Mesenchymal stem cell (in vitro differentiated cells and primary cell): Measurements from ENCODE around the gene CIAO1.

ENCODE experiments used
- DNase-seq: peaks from one replicate; pipeline ENCODE4 v3.0.0-alpha.2; 2013
- H2AFZ ChIP-seq: one replicate; pipeline ENCODE4 v1.6.1; 2013; ENCODE audit warnings: low read depth, mild to moderate bottlenecking, control low read depth, inconsistent platforms, low read length, moderate library complexity
- H2AK5ac ChIP-seq: 2 replicates; pipeline ENCODE4 v1.6.1; 2013; ENCODE audit warnings: low read length, moderate library complexity, mild to moderate bottlenecking, inconsistent platforms; ENCODE audit not compliant: severe bottlenecking
- H2BK120ac ChIP-seq: one replicate; pipeline ENCODE4 v1.6.1; 2013; ENCODE audit warnings: low read depth, mild to moderate bottlenecking, inconsistent platforms, low read length, moderate library complexity
- H2BK12ac ChIP-seq, 2 experiments: one replicate each; pipeline ENCODE4 v1.6.1; 2013; ENCODE audit warnings: inconsistent platforms in 2 of 2, low read length in 2 of 2, mild to moderate bottlenecking in 2 of 2, moderate library complexity in 2 of 2, control low read depth in 1 of 2
- H2BK15ac ChIP-seq: one replicate; pipeline ENCODE4 v1.6.1; 2013; ENCODE audit warnings: mild to moderate bottlenecking, low read depth, inconsistent platforms; ENCODE audit not compliant: poor library complexity, severe bottlenecking
- H2BK5ac ChIP-seq: 2 replicates; pipeline ENCODE4 v1.6.1; 2013; ENCODE audit warnings: low read depth, mild to moderate bottlenecking, low read length, control low read depth, inconsistent platforms; ENCODE audit not compliant: poor library complexity, severe bottlenecking
- H3K14ac ChIP-seq, 2 experiments: one replicate each; pipeline ENCODE4 v1.6.1; 2013; ENCODE audit warnings: inconsistent platforms in 2 of 2, low read length in 2 of 2, control low read depth in 1 of 2, mild to moderate bottlenecking in 1 of 2, moderate library complexity in 1 of 2
- H3K18ac ChIP-seq, 2 experiments: one replicate each; pipeline ENCODE4 v1.6.1; 2013; ENCODE audit warnings: inconsistent platforms in 2 of 2, low read length in 2 of 2, control low read depth in 1 of 2, low read depth in 1 of 2, mild to moderate bottlenecking in 1 of 2
- H3K23ac ChIP-seq, 2 experiments: one replicate each; pipeline ENCODE4 v1.6.1; 2013; ENCODE audit warnings: inconsistent platforms in 2 of 2, low read length in 2 of 2, mild to moderate bottlenecking in 2 of 2, moderate library complexity in 2 of 2, control low read depth in 1 of 2
- H3K27ac ChIP-seq: 2 replicates; pipeline ENCODE4 v1.5.1; 2013; ENCODE audit warnings: mild to moderate bottlenecking, moderate library complexity, low read length, control low read depth, inconsistent platforms; ENCODE audit not compliant: poor library complexity, severe bottlenecking
- H3K27me3 ChIP-seq, 2 experiments: 2 replicates each; pipeline versions ENCODE4 v1.6.1 to v1.7.0; 2013; ENCODE audit warnings: low read length in 2 of 2, mild to moderate bottlenecking in 2 of 2, moderate library complexity in 2 of 2, control low read depth in 1 of 2, inconsistent platforms in 1 of 2; ENCODE audit not compliant: control insufficient read depth in 1 of 2, insufficient read depth in 1 of 2
- H3K36me3 ChIP-seq, 2 experiments: 2 replicates each; pipeline versions ENCODE4 v1.6.1 to v1.7.0; 2013; ENCODE audit warnings: low read length in 2 of 2, control low read depth in 1 of 2, inconsistent platforms in 1 of 2, low read depth in 1 of 2, mild to moderate bottlenecking in 1 of 2; ENCODE audit not compliant: insufficient read depth in 2 of 2, control insufficient read depth in 1 of 2
- H3K4ac ChIP-seq, 2 experiments: one replicate each; pipeline ENCODE4 v1.6.1; 2013; ENCODE audit warnings: inconsistent platforms in 2 of 2, low read length in 2 of 2, mild to moderate bottlenecking in 2 of 2, moderate library complexity in 2 of 2, control low read depth in 1 of 2, low read depth in 1 of 2
- H3K4me1 ChIP-seq: 2 replicates; pipeline ENCODE4 v1.6.1; 2013; ENCODE audit warnings: low read depth, low read length, control low read depth; ENCODE audit not compliant: control insufficient read depth, insufficient read depth
- H3K4me2 ChIP-seq: 2 replicates; pipeline ENCODE4 v1.6.1; 2013; ENCODE audit warnings: low read length, mild to moderate bottlenecking, inconsistent platforms; ENCODE audit not compliant: poor library complexity, severe bottlenecking
- H3K4me3 ChIP-seq, 2 experiments: 2 replicates each; pipeline versions ENCODE4 v1.5.1 to v1.7.0; 2013; ENCODE audit warnings: low read length in 2 of 2, mild to moderate bottlenecking in 2 of 2, control low read depth in 1 of 2, low read depth in 1 of 2; ENCODE audit not compliant: insufficient read depth in 1 of 2
- H3K79me1 ChIP-seq: replicated peaks from 2 replicates; pipeline ENCODE4 v1.6.1; 2013; ENCODE audit warnings: mild to moderate bottlenecking, control low read depth, low read length, inconsistent platforms; ENCODE audit not compliant: poor library complexity, severe bottlenecking
- H3K9ac ChIP-seq: 2 replicates; pipeline ENCODE4 v1.7.0; 2013; ENCODE audit warnings: mild to moderate bottlenecking, low read length, moderate library complexity
- H3K9me3 ChIP-seq: 2 replicates; pipeline ENCODE4 v1.7.0; 2013; ENCODE audit warnings: mild to moderate bottlenecking, low read length; ENCODE audit not compliant: control insufficient read depth
- H4K8ac ChIP-seq: one replicate; pipeline ENCODE4 v1.6.1; 2013; ENCODE audit warnings: inconsistent platforms, mild to moderate bottlenecking, low read length, moderate library complexity
- H4K91ac ChIP-seq: one replicate; pipeline ENCODE4 v1.6.1; 2013; ENCODE audit warnings: mild to moderate bottlenecking, low read length, inconsistent platforms
- WGBS: methylation state at CpG from one replicate; pipeline ENCODE4 v1.1.7; 2013; ENCODE audit warnings: mixed read lengths; 5-methylcytosine and 5-hydroxymethylcytosine counted together

The CIAO1 gene

GRCh38 chr2:96258166-96259022 is 7.6 kb upstream of the CIAO1 start:
- Histone ChIP-seq H3K14ac (no peak overlapping the region), H2BK5ac (no peak overlapping the region), H3K4me3 (no peak overlapping the region), H3K27ac (peak overlapping the region; percentile 8), H3K4me1 (peaks cover 31% of the 10 kb centered on the region), H2AK5ac (peak overlapping the region; percentile 94), H3K23ac (peak overlapping the region in 1 of 2 experiments; percentile 2), H2AFZ (no peak overlapping the region), H3K9ac (peak overlapping the region; percentile 57), H2BK120ac (no peak overlapping the region), H3K27me3 (no peaks in the 10 kb centered on the region), H3K4ac (no peak overlapping the region), H3K4me2 (no peak overlapping the region), H3K79me1 (peaks cover 36% of the 10 kb centered on the region), H2BK12ac (no peak overlapping the region), H4K8ac (peak overlapping the region; percentile 47), H4K91ac (no peak overlapping the region), H3K9me3 (no peaks in the 10 kb centered on the region), H2BK15ac (peak overlapping the region; percentile 26), H3K36me3 (peaks cover 35 to 53% of the 10 kb centered on the region in 2 experiments), H3K18ac (no peak overlapping the region)
- no peak for DNase-seq
- 96% methylated on average over 7 of the region's 7 CpGs for WGBS

- Histone ChIP-seq H3K4me1 (peaks cover 36% of the 10 kb centered on the region), H3K23ac (peak overlapping the region; percentile 3 to 49), H4K8ac (peak overlapping the region; percentile 19), H2AK5ac (peak overlapping the region; percentile 6), H3K79me1 (peaks cover 34% of the 10 kb centered on the region), H3K9me3 (no peaks in the 10 kb centered on the region), H4K91ac (no peak overlapping the region), H3K4me2 (no peak overlapping the region), H3K36me3 (peaks cover 24 to 47% of the 10 kb centered on the region in 2 experiments), H3K27ac (peak overlapping the region; percentile 75), H3K14ac (no peak overlapping the region), H3K9ac (peak overlapping the region; percentile 58), H2BK12ac (peak overlapping the region in 1 of 2 experiments; percentile 67), H3K18ac (peak overlapping the region; percentile 14 to 25), H3K27me3 (no peaks in the 10 kb centered on the region), H2AFZ (no peak overlapping the region), H3K4ac (no peak overlapping the region), H2BK5ac (no peak overlapping the region), H2BK120ac (no peak overlapping the region), H3K4me3 (no peak overlapping the region), H2BK15ac (peak overlapping the region; percentile 16)
- WGBS: 98% methylated on average over 5 of the region's 5 CpGs
- no peak for DNase-seq
These were observed 6.5 kb upstream of the CIAO1 start for GRCh38 chr2:96259497-96259921.

- no peak overlapping the region for H3K14ac ChIP-seq
- peak overlapping the region; percentile 58 for H3K9ac ChIP-seq
- H2BK120ac ChIP-seq: peak overlapping the region; percentile 45
- H3K27me3 ChIP-seq: no peaks in the 10 kb centered on the region
- peak overlapping the region; percentile 17 for H2BK15ac ChIP-seq
- peak overlapping the region in 1 of 2 experiments; percentile 63 for H3K4ac ChIP-seq
- H2BK12ac ChIP-seq: peak overlapping the region in 1 of 2 experiments; percentile 39
- peaks cover 25% of the 10 kb centered on the region for H3K79me1 ChIP-seq
- peak overlapping the region; percentile 57 for H4K8ac ChIP-seq
- peak overlapping the region in 1 of 2 experiments; percentile 25 for H3K4me3 ChIP-seq
- H3K4me1 ChIP-seq: peaks cover 36% of the 10 kb centered on the region
- 45% methylated on average over 10 of the region's 10 CpGs for WGBS
- H2AFZ ChIP-seq: no peak overlapping the region
- peak; percentile 93 for DNase-seq
- peak overlapping the region in 1 of 2 experiments; percentile 5 for H3K23ac ChIP-seq
- peak overlapping the region; percentile 95 for H2AK5ac ChIP-seq
- peak overlapping the region; percentile 35 for H3K4me2 ChIP-seq
- H3K36me3 ChIP-seq: peaks cover 16 to 36% of the 10 kb centered on the region in 2 experiments
- no peaks in the 10 kb centered on the region for H3K9me3 ChIP-seq
- H4K91ac ChIP-seq: no peak overlapping the region
- peak overlapping the region; percentile 86 for H2BK5ac ChIP-seq
- H3K18ac ChIP-seq: peak overlapping the region; percentile 53 to 68
- H3K27ac ChIP-seq: peak overlapping the region; percentile 86
These were observed 5.4 kb upstream of the CIAO1 start for GRCh38 chr2:96260387-96261260.
